ENCODE data around the gene WNT11.
"Not testable (repeated sequence)": the region's sequence is repeated elsewhere in the genome, so short reads cannot be mapped to it uniquely, and the experiment has no call there.

WNT11 gene

GRCh38 chr11:76200006-76200940, 6.0 kb downstream of the WNT11 start:
- DNase-seq = no peak

DNA sequence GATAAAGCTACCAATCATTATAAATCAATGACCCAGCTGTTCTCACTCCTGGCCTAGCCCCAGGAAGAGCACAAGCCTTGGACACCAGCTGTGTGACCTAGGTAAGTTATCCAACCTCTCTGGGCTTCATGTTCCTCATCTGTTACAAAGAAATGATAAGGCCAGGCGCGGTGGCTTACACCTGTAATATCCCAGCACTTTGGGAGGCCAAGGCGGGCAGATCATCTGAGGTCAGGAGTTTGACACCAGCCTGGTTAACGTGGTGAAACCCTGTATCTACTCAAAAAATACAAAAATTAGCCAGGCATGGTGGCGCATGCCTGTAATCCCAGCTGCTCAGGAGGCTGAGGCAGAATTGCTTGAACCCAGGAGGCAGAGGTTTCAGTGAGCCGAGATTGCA, 7.6 kb downstream of the WNT11 start:
- not testable (repeated sequence) for DNase-seq

DNA sequence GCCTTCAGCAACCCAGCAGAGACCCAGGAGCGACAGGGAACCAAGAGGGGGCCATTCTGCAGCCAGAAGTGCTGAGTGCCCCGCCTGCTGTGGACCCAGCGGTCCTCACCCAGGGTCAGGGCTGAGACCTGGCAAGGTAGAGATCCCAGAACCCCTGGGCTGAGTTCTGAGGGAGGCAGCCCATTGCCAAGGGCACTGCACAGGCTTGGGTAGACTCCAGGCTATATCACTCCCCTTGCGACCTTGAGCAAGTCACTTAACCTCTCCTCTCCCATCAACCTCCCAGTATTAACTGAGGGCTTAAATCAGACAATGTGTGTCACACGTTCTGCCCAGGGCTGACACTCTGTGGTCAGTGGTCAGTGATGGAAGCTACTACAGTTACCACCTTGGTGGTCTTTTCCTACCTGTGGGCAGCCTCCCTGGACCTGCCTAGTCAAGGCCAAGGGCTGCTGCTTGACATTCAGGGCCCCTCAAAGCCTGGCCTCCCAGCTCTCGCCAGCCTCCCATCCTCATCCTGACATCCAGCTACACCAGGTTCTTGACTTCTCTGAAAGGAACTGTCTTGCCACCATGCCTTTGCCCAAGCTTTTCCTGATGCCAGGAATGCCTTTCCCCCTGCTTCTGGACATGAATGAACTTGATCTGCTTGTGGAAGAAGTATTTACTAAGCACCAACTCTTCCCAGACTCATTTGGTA, 8.2 kb downstream of the WNT11 start:
- no peak for DNase-seq

DNA sequence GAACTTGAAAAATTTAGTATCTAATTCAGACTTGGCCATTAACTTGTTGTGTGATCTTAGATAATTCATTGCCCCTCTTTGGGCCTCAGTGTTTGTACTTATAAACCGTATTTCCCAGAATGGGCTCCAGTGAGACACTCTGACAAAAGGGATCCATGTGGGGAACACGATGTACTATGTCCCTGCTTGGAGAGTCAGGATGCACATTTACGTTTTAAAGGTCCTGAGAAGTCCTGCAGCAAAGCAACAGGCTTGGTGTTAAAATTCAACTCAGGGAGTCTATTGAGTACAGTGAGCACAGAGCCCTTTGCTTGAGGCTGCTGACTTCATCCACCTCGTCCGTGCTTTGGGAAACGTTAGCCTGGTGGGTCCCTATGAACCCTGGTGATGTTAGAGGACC, 9.0 kb downstream of the WNT11 start:
- no peak for DNase-seq

DNA sequence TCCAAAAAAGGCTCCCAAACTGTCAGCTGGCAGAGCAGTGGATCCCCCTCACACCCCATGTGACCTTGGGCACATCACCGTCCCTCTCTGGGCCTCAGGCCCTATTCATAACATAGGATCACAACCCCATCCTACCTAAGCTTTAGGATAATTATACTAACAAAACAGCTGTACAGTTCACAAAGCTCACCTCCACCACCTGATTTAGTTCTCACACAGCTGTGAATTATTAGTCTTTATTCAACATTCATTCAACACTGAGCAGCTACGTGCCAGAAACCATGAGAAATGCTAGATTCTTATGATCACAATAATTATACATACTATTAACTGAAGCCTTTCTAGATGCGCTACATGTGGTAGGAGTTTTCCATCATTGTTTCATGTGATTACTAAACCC, 9.5 kb downstream of the WNT11 start:
- no peak for DNase-seq

GRCh38 chr11:76194872-76195668, 11.2 kb downstream of the WNT11 start:
- DNase-seq = no peak

DNA sequence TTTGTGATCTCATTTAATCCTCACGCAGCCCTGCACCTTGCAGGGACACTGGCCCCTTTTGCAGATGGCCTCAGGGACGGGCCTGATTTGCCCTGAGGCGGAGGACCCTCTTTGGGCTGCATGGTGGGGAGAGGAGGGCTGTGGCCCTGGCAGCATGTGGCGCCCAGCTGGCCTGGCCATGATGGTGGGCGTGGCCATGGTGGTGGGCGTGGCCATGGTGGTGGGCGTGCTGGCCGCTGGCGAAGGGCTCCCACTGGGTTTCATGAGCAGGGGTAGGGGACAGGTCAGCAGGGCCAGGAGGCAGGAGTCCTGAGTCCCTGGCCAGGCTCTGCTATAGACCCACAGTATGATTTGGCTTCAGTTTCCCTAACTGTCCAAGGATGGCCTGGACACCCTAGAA, 13.1 kb downstream of the WNT11 start:
- no peak for DNase-seq

GRCh38 chr11:76190376-76190775, 15.9 kb downstream of the WNT11 start:
- DNase-seq = no peak

GRCh38 chr11:76189682-76190081, 16.6 kb downstream of the WNT11 start:
- no peak for DNase-seq

- DNase-seq = no peak
Measured at GRCh38 chr11:76188873-76189272, 17.4 kb downstream of the WNT11 start.

GRCh38 chr11:76186776-76187279, 19.5 kb downstream of the WNT11 start:
- no peak for DNase-seq

DNA sequence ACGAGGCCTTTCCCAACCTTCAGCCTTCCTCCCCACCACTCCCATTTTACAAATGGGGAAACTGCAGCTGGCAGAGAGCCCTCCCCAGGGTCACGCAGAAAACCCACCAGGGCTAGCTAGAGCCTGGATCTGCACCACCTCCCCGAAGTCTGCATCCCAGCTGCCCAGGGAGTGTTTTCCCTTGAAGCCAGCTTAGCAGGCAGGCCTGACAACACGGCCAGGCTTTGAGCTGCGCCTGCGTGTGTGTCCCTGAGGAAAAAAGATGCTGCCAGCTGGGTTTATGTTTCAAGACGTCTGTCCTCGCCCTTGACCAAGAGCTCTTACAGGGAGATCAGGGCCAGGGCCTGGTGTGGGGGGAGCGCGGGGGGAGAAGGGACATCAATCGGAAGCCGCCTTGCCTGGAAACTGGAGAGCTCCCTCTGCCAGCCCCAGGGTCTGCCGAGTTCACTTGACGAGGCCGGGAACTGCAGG, 20.3 kb downstream of the WNT11 start:
- no peak for DNase-seq

GRCh38 chr11:76185511-76185910, 20.8 kb downstream of the WNT11 start:
- no peak for DNase-seq

- peak; percentile 34 for DNase-seq
Measured at GRCh38 chr11:76184551-76184993, 21.7 kb downstream of the WNT11 start.

- no peak for DNase-seq
Measured at GRCh38 chr11:76181371-76181770, 24.9 kb downstream of the WNT11 start.

GRCh38 chr11:76179147-76179546, 27.2 kb downstream of the WNT11 start:
- DNase-seq = no peak

GRCh38 chr11:76177250-76177686, 29.0 kb downstream of the WNT11 start:
- no peak for DNase-seq

DNA sequence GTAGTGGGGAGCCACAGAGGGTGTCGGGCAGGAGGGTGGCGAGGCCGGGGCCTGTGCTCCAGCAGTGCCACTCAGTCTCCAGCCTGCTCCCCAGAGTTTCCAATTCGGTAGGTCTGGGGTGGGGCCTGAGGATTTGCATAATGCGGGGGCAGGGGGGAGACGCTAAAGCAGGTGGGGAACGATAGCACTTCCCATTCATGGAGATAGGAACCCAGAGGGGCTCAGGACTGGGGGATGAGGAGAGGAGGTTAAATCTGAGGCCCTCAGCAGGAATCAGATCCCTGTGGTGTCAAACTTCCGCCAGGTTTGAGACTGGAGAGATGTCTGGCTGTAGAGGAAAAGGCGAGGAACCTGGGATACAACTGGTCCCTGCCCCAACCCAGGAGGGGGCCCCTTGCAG, 29.8 kb downstream of the WNT11 start:
- DNase-seq = no peak

DNA sequence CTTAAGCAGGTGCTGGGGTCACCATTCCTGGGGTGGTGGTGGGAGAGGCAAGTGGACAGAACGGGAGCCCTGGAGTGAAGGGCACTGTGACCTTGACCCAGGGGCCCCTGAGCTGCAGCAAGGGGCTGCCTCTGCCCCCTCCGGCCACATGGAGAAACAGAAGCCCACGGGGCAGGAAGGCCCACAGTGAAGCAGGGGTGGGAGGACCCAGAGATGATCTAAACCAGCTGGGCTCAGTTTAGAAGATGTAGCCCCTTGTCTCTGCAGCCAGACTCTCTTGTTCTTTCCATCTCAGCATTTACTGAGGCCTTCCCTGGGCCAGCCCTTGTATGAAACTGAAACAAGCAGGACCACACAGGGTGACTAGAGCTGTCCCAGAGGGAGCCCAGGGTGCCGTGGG, 30.5 kb downstream of the WNT11 start:
- DNase-seq = no peak

DNA sequence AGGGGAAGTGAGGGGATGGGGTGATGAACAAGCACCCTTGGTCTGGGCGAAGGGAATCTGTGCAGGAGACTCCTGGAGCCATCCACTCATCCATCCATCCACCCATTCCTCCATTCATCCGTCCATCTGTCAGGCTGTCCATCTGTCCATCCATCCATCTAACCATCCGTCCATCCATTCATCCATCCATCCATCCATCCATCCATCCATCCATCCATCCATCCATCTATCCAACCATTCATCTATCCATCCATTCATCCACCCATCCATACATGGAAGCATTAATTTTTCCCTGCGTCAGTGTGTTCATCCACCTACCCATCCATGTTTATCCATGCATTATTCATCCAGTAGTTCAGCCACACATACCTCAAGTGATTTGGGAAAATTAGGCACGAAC, 32.0 kb downstream of the WNT11 start:
- DNase-seq = no peak

DNA sequence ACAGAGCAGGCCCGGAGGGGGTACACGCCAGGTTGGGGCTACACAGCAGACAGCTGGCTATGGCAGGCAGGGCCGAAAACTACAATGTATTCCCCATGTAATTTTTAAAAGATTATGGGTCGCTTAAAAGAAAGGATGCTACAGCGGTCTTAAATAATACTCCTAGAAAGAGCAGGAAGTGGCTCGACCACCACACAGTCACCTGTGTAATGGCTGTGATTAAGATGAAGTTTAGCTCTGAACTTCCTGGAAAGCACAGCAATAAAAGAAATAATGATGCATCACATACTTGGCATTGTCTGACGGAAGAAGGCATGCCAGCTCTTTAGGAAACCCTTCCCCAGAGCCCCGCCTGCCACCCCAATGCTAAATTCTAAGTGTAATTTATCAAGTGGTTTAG, 32.6 kb downstream of the WNT11 start:
- no peak for DNase-seq

- DNase-seq = peak; percentile 51
Measured at GRCh38 chr11:76172583-76172982, 33.7 kb downstream of the WNT11 start.

- no peak for DNase-seq
Measured at GRCh38 chr11:76170468-76170867, 35.8 kb downstream of the WNT11 start.

All from NCI-H1694 (cell line).